Upper lobe of left lung (tissue), 4 donors: ENCODE data around the gene RPIA.

Experiments used
- CTCF ChIP-seq, 6 experiments: fragments of 450-650 bp in 4 of 6; fragments of 200-600 bp in 2 of 6; sonication (generic) in 2 of 6; IDR thresholded peaks; one replicate each; pipeline ENCODE4 v1.5.1; 2016 to 2019; ENCODE audit warnings: antibody characterized with exemption in 6 of 6
- POLR2A ChIP-seq, 4 donors: fragments of 450-650 bp; IDR thresholded peaks; one replicate each; pipeline ENCODE4 v1.5.1; 2016 to 2017; ENCODE audit warnings: antibody characterized with exemption in 4 of 4, mild to moderate bottlenecking in 2 of 4

- TF ChIP-seq POLR2A (IDR thresholded peaks at IDR 0.05) (no peak), CTCF (IDR thresholded peaks at IDR 0.05) (no peak)
Observed at GRCh38 chr2:88751768-88752167, 60.3 kb downstream of the RPIA start.
